Measurements from ENCODE around the gene ACTL10.
"Not testable (repeated sequence)": the region's sequence is repeated elsewhere in the genome, so short reads cannot be mapped to it uniquely, and the experiment has no call there.

ACTL10 gene

DNA sequence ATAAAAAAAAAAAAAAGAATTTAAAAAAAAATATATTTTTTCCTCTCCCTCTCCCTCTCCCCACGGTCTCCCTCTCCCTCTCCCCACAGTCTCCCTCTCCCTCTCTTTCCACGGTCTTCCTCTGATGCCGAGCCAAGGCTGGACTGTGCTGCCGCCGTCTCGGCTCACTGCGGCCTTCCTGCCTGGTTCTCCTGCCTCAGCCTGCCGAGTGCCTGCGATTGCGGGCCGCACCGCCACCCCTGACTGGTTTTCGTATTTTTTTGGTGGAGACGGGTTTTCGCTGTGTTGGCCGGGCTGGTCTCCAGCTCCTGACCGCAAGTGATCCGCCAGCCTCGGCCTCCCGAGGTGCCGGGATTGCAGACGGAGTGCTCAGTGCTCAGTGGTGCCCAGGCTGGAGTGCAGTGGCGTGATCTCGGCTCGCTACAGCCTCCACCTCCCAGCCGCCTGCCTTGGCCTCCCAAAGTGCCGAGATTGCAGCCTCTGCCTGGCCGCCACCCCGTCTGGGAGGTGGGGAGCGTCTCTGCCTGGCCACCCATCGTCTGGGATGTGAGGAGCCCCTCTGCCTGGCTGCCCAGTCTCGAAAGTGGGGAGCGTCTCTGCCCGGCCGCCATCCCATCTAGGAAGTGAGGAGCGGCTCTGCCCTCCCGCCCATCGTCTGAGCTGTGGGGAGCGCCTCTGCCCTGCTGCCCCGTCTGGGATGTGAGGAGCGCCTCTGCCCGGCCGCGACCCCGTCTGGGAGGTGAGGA lies 34.1 kb downstream of the ACTL10 start:
- not testable (repeated sequence) for DNase-seq

DNA sequence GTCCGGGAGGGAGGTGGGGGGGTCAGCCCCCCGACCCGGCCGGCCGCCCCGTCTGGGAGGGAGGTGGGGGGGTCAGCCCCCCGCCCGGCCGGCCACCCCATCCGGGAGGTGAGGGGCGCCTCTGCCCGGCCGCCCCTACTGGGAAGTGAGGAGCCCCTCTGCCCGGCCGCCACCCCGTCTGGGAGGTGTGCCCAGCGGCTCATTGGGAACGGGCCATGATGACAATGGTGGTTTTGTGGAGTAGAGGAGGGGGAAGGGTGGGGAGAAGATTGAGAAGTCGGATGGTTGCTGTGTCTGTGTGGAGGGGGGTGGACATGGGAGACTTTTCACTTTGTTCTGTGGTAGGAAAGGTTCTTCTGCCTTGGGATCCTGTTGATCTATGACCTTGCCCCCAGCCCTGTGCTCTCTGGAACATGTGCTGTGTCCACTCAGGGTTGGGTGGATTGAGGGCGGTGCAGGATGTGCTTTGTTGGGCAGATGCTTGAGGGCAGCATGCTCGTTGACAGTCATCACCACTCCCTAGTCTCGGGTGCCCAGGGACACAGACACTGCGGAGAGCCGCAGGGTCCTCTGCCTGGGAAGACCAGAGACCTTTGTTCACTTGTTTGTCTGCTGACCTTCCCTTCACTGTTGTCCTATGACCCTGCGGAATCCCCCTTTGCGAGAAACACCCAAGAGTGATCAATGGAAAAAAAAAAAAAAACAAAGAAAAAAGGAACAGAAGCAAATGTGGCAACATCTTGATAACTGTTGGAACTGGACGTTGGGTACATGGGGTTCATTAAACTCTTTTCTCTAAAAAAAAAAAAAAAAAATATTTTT lies 35.1 kb downstream of the ACTL10 start:
- DNase-seq, result no peak

DNA sequence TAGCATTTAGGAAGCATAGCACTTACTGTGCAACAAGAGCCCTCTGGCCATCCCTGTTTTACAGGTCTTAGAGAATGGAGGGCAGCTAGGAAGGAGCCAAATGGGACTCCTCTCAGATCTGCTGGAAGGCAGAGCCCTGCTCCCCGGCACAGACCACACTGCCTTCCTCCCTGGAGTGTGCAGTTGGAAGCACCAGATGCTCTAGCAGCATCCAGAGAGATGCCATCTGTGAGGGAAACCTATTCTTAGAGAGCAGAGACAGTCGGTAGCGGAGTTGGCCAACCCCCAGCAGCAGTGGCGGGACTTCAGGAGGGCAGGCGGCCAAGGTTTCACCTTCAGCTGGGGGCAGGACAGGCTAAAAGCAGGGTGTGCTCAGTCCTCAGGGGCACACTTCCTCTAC lies 36.1 kb downstream of the ACTL10 start:
- DNase-seq, result no peak

DNA sequence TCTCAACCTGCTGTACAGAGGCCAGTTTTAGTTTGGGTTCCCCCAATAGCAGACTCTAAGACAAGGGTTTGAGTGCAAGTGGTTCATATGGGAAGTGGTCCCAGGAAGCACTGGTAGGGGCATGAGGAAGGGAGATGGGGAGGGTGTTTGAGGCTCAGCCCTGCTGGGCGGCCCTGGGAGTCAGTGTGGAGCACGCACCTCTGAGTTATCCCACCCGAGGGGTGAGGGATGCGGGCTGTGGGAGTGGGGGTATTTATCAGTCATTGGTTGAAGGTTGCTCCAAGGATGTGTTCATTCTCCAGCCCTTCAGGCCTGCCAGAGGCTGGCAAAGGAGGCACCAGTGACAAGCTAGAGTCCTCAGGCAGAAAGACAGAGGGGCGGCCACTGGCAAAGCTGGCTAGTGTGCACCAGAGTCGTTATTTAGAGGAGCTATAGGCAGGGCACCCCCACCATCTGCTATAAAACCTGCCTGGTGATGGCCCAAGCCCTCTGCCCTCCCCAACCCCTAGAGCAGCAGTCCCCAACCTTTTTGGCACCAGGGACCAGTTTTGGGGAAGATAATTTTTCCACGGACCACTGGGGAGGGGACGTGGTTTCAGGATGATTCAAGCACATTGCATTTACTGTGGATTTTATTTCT lies 36.9 kb downstream of the ACTL10 start:
- DNase-seq, result no peak

DNA sequence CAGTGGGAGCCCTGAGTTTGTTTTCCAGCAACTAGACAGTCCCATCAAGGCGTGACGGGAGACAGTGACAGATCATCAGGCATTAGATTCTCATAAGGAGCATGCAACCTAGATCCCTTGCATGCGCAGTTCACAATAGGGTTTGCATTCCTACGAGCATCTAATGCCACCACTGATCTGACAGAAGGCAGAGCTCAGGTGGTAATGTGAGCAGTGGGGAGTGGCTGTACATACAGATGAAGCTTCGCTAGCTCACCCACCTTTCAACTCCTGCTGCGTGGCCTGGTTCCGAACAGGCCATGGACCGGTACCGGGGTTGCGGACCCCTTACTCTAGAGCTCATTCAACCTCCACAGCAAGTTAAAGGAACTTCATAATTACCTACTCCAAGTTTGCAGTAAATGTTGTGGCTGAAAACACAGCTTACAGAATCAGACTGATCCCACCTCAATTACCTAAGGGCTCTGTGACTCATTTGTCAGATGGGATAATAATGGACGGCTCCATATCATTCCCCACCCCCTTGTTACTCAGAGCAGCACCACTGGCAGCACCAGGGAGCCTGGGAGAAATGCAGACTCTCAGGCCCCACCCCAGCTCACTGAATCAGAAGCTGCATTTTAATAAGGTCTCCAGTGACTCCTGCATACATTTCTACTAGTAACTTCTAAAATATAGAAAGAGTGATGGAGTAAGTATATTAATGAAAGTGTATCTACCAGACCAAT lies 37.6 kb downstream of the ACTL10 start:
- DNase-seq, result no peak

DNA sequence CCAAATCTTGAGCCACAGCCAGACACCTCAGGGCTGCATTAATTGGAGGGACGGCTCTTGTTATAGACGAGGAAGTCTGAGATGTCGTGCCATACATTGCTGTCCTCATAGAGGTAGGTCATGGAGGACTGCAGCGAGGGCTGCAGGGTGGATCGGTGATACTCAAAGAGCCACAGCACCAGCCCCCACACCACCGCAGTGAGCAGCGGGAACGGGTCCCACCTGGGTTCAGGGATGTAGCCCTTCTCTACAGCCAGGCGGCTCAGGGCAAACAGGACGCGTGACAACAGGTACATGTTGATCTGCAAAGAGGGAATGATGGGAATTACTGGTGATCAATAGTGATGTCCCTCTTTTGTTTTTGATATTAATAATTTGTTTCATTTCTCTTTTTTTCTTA lies 40.9 kb downstream of the ACTL10 start:
- no peak for DNase-seq

DNA sequence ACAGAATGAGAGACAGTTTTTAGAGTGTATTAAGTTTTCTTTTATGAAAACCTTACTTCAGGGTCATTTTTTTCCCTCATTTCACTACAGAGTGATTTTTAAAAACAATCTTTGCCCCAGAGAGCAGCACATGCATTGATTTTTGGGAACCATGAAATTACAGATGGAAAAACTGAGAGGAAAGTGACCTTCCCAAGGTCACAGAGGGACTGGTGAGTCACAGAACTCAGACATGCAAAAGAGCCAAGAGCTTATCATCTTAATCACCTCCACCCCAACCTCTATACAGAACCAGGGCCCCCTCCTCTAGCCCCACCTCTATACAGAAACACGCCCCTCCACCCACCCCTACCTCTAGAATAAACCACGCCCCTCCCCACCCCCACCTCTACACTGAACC lies 42.7 kb downstream of the ACTL10 start:
- no peak for DNase-seq

DNA sequence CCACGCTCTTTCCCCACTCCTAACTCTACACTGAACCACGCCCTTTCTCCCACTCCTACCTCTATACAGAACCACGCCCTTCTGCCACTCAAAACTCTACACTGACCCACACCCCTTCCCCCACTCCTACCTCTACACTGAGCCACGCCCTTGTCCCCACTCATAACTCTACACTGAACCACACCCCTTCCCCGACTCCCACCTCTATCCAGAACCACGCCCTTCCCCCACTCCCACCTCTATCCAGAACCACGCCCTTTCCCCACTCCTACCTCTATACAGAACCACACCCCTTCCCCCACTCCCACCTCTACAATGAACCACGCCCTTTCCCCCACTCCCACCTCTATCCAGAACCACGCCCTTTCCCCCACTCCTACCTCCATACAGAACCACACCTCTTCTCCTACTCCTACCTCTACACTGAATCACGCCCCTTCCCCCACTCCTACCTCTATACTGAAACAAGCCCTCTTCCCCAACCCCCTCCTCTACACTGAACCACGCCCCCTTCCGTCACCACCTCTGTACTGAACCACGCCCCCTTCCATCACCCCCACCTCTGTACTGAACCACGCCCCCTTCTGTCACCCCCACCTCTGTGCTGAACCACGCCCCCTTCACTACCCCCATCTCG lies 43.3 kb downstream of the ACTL10 start:
- DNase-seq, result no peak

DNA sequence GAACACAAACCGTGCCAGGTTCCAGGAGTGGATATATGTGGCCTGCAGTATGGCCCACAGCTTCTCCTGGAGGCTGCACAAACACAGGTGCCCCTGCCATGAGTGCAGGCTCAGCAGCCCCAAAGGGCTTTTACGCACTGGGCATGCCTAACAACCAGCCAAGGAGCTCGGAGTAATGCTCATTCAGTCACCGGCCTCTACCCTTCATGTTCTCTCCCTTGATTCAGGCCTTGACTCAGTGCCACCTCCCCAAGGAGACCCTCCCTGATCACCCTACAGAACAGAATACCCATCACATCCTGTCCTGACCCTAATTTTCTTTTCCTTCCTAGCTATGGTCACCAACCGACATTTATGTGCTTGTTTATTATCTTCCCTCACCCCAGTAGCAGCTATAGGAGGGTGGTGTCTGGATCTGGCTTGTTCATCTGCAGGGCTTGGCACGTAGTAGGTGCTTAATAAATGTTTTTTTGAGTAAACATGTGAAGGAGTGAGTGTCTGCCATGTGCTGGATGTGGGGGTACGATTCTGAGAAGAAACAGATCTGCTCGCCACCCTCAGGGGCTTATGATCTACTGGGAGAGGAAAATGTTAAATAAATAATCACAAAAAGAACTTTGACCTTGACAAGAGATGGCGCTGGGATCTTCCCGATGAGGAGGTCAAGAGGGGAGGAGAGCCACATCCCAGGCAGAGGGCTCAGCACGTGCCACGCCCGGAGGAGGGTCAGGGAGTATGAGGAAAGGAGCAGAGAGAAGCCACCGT lies 44.1 kb downstream of the ACTL10 start:
- no peak for DNase-seq

DNA sequence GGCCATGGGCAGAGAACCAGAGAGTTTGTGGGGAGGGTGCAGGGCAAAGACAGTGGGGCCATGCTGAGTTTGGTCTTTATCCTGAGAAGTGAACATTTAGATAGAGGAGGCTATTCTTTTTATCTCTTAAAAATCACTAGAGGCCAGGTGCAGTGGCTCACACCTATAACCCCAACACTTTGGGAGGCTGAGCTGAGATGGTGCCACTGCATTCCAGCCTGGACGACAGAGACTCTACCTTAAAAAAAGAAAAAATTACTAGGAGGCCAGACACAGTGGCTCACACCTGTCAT lies 44.6 kb downstream of the ACTL10 start:
- no peak for DNase-seq

DNA sequence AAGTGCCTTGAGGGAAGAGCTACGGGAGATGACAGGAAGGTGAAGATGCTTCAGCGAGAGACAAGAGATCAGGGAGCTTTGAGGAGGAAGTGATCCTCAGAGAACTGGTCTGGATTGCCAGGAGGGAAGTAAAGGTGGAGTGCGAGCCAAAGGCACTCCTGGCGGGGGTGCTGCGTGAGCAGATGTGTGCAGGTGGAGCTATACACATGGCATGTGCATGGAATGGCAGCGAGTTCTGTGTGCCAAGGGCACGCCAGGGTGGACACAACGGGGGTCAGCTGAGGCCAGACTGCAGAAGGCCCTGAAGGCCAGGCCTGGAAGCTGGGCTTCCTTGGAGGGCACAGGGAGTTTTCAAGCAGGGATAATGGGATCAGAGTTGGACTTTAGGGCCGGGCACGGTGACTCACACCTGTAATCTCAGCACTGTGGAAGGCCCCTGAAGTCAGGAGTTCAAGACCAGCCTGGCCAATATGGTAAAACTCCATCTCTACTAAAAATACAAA lies 47.2 kb downstream of the ACTL10 start:
- DNase-seq, result no peak

DNA sequence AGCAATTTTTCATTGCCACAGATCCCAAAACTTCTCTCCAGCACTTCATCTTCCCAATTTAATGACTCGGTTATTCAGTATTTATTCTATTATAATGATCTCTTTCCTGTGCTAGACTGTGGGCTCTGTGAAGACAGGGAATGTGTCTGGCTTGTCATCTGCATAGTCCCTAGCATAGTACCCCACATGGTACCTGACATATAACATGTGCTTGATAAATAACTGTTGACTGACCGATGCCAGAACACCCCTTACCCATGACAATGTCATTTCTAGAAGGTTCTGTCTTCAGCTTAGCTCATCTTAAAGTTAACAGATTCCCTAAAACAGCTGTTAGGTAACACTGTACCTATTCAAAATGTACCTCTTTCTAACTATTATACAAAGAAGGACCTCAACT lies 49.8 kb downstream of the ACTL10 start:
- DNase-seq, result no peak
